ENCODE measurements around the gene ADD2.

- TF ChIP-seq CTCF (IDR thresholded peaks at IDR 0.05) (no peak), POLR2A (IDR thresholded peaks at IDR 0.05) (no peak)
These were observed 11.9 kb downstream of the ADD2 start for GRCh38 chr2:70756128-70756527.

Measured in adrenal gland (tissue), 5 donors.